C4-2B (cell line): Measurements from ENCODE around the gene ABCG2.

Experiments
- CTCF ChIP-seq: fragments of 450-650 bp; conservative IDR thresholded peaks from 2 replicates; pipeline ENCODE4 v1.5.1; 2017; ENCODE audit warnings: mild to moderate bottlenecking
- ZFX ChIP-seq: fragments of 450-650 bp; IDR thresholded peaks from 2 replicates; pipeline ENCODE4 v1.6.1; 2017

GRCh38 chr4:88054229-88054628 lies 104.2 kb downstream of the ABCG2 start:
- TF ChIP-seq CTCF: no peak
- TF ChIP-seq ZFX: no peak
